ENCODE results near the gene TEAD2. TPM values are rescaled to one million over a fixed set of nuclear protein-coding genes. Genes with fewer than 3 reads are reported as not detected.

TEAD2 gene
- total and polyA plus RNA-seq, 9 of the 15 experiments (the other 6 are each of a cell fraction or from before 2014, with no cell fraction given): 1.6 to 27.0 (median 13.9) TPM

DNA sequence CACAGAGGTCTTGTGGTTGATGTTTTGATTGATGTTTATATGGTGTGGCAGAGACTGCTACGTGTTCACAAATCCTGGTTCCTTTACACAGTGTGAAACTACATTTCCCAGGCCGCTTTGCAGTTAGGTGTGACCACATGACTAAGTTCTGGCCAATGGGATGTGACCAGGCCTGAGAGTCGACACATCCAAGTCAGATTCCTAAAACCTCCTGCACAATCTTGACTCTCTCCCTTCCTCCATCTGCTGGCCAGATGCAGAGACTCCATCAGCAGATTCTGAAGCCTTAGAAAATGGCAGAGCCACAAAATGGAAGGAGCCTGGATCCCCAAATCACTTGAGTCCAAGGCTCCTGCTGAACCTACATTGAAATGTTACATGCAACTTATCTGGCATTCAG lies 14.4 kb downstream of the TEAD2 start (continued):
- TF ChIP-seq, protein P1, sequence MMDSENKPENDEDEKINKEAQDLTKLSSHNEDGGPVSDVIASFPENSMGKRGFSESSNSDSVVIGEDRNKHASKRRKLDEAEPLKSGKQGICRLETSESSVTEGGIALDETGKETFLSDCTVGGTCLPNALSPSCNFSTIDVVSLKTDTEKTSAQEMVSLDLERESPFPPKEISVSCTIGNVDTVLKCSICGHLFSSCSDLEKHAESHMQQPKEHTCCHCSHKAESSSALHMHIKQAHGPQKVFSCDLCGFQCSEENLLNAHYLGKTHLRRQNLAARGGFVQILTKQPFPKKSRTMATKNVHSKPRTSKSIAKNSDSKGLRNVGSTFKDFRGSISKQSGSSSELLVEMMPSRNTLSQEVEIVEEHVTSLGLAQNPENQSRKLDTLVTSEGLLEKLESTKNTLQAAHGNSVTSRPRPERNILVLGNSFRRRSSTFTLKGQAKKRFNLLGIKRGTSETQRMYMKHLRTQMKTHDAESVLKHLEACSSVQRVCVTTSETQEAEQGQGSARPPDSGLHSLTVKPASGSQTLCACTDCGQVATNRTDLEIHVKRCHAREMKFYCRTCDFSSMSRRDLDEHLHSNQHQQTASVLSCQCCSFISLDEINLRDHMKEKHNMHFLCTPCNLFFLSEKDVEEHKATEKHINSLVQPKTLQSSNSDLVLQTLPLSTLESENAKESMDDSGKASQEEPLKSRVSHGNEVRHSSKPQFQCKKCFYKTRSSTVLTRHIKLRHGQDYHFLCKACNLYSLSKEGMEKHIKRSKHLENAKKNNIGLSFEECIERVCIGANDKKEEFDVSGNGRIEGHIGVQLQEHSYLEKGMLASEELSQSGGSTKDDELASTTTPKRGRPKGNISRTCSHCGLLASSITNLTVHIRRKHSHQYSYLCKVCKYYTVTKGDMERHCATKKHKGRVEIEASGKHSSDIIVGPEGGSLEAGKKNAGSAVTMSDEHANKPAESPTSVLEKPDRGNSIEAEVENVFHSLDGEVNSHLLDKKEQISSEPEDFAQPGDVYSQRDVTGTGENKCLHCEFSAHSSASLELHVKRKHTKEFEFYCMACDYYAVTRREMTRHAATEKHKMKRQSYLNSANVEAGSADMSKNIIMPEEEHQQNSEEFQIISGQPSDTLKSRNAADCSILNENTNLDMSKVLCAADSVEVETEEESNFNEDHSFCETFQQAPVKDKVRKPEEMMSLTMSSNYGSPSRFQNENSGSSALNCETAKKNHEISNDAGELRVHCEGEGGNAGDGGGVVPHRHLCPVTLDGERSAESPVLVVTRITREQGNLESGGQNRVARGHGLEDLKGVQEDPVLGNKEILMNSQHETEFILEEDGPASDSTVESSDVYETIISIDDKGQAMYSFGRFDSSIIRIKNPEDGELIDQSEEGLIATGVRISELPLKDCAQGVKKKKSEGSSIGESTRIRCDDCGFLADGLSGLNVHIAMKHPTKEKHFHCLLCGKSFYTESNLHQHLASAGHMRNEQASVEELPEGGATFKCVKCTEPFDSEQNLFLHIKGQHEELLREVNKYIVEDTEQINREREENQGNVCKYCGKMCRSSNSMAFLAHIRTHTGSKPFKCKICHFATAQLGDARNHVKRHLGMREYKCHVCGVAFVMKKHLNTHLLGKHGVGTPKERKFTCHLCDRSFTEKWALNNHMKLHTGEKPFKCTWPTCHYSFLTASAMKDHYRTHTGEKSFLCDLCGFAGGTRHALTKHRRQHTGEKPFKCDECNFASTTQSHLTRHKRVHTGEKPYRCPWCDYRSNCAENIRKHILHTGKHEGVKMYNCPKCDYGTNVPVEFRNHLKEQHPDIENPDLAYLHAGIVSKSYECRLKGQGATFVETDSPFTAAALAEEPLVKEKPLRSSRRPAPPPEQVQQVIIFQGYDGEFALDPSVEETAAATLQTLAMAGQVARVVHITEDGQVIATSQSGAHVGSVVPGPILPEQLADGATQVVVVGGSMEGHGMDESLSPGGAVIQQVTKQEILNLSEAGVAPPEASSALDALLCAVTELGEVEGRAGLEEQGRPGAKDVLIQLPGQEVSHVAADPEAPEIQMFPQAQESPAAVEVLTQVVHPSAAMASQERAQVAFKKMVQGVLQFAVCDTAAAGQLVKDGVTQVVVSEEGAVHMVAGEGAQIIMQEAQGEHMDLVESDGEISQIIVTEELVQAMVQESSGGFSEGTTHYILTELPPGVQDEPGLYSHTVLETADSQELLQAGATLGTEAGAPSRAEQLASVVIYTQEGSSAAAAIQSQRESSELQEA (IDR thresholded peaks at IDR 0.05; ENCODE audit: low read depth): no peak
- TF ChIP-seq CREB1 (IDR thresholded peaks at IDR 0.05): no peak
- TF ChIP-seq CREB1 (CRISPR knock-in tag; IDR thresholded peaks at IDR 0.05): 0 out of 2 replicates have a peak, but pooled peaks have one; percentile 37
- no peak for TF ChIP-seq BCOR (IDR thresholded peaks at IDR 0.05)
- TF ChIP-seq CBX3 (IDR thresholded peaks at IDR 0.05; ENCODE audit: borderline replicate concordance in 1 of 2, low read length in 2 of 2): 0 out of 3 replicates have a peak, but pooled peaks of 1 of the 2 experiments have one; percentile 27
- TF ChIP-seq, protein P2, sequence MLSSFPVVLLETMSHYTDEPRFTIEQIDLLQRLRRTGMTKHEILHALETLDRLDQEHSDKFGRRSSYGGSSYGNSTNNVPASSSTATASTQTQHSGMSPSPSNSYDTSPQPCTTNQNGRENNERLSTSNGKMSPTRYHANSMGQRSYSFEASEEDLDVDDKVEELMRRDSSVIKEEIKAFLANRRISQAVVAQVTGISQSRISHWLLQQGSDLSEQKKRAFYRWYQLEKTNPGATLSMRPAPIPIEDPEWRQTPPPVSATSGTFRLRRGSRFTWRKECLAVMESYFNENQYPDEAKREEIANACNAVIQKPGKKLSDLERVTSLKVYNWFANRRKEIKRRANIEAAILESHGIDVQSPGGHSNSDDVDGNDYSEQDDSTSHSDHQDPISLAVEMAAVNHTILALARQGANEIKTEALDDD (IDR thresholded peaks at IDR 0.05): no peak
- no peak for TF ChIP-seq ZNF717 (CRISPR knock-in tag; IDR thresholded peaks at IDR 0.05)
- no peak for TF ChIP-seq JUNB (CRISPR knock-in tag; conservative IDR thresholded peaks at IDR 0.05)
- no peak for TF ChIP-seq POLR2A (conservative IDR thresholded peaks at IDR 0.05)
- TF ChIP-seq FOSL1 (tag; conservative IDR thresholded peaks at IDR 0.05): no peak
- TF ChIP-seq ZNF76 (CRISPR knock-in tag; IDR thresholded peaks at IDR 0.05; ENCODE audit: borderline replicate concordance): no peak
- TF ChIP-seq CBX8 (IDR thresholded peaks at IDR 0.05; ENCODE audit: borderline replicate concordance, extremely low read depth, low read depth, low read length, poor library complexity, severe bottlenecking): no peak
- TF ChIP-seq ZBTB1 (CRISPR knock-in tag; IDR thresholded peaks at IDR 0.05; ENCODE audit: borderline replicate concordance, low read depth): no peak
- no peak for TF ChIP-seq DACH1 (IDR thresholded peaks at IDR 0.05; ENCODE audit: partially characterized antibody)
- TF ChIP-seq MAZ (CRISPR knock-in tag; conservative IDR thresholded peaks at IDR 0.05 in 1 of 2, IDR thresholded peaks at IDR 0.05 in 1 of 2): no peak
- no peak for TF ChIP-seq TCF7L2 (IDR thresholded peaks at IDR 0.05; ENCODE audit: low read depth, low read length)
- peak; percentile 89 for TF ChIP-seq ZNF143 (CRISPR knock-in tag; IDR thresholded peaks at IDR 0.05)
- peak; percentile 72; the same call in 1 of the 2 replicates for TF ChIP-seq TEAD4 (IDR thresholded peaks at IDR 0.05; ENCODE audit: low read length)
- no peak for TF ChIP-seq TEAD4 (CRISPR knock-in tag; IDR thresholded peaks at IDR 0.05; ENCODE audit: borderline replicate concordance)
- TF ChIP-seq ZFP1 (CRISPR knock-in tag; IDR thresholded peaks at IDR 0.05): no peak

Measured in K562 (cell line).